Lower lobe of right lung (tissue), 2 donors: Measurements from ENCODE around the gene GNPNAT1. TPM values are rescaled to one million over a fixed set of nuclear protein-coding genes. Genes with fewer than 3 reads are reported as not detected.
A peak's percentile ranks its signal among the peaks of the same experiment; 100 is the strongest.
"Not testable (repeated sequence)": the region's sequence is repeated elsewhere in the genome, so short reads cannot be mapped to it uniquely, and the experiment has no call there.

Experiments used
- ATAC-seq, 2 donors: fragments of 200-7000 bp; cut with Tn5 transposase; one replicate each; pipeline ENCODE4 v1.9.1; 2020 to 2022; ENCODE audit warnings: mild to moderate bottlenecking in 2 of 2, moderate library complexity in 2 of 2
- DNase-seq: peaks from one replicate; pipeline ENCODE4 v3.0.0-alpha.2; 2020
- H3K27ac ChIP-seq: fragments of 200-600 bp; one replicate; pipeline ENCODE4 v1.8.0; 2022
- H3K27me3 ChIP-seq: fragments of 200-600 bp; one replicate; pipeline ENCODE4 v1.8.0; 2022; ENCODE audit warnings: low read depth
- H3K36me3 ChIP-seq: fragments of 200-600 bp; one replicate; pipeline ENCODE4 v1.8.0; 2022; ENCODE audit warnings: mild to moderate bottlenecking
- H3K4me1 ChIP-seq: fragments of 200-600 bp; one replicate; pipeline ENCODE4 v1.8.0; 2022
- H3K4me3 ChIP-seq: fragments of 200-600 bp; one replicate; pipeline ENCODE4 v1.8.0; 2022; ENCODE audit warnings: mild to moderate bottlenecking
- H3K9me3 ChIP-seq: fragments of 200-600 bp; one replicate; pipeline ENCODE4 v1.8.0; 2022
- intact Hi-C: fragments of 100-400 bp; cut with DNase I; formaldehyde crosslinking; loops from one replicate; pipeline ENCODE4 v1.11.0; 2022
- total RNA-seq: library from RNA; stranded (reverse); fragmentation: NEBNext Ultra II Directional; extraction: Animal tissue kit (Norgen Biotek cat#: 25700); gene quantifications from one replicate; pipeline ENCODE4 v1.2.1, GENCODE V29; 2021
- TF ChIP-seq, protein P1 (sequence below): fragments of 200-600 bp; IDR thresholded peaks from one replicate; pipeline ENCODE4 v1.8.0; 2022; ENCODE audit warnings: antibody characterized with exemption, mild to moderate bottlenecking
- donor health status: DM: no; HTN: yes; CAD: no; lungs with severe emphysema.

The GNPNAT1 gene
- total RNA-seq, 1 donor from 2014 or later: 9.5 TPM

DNA sequence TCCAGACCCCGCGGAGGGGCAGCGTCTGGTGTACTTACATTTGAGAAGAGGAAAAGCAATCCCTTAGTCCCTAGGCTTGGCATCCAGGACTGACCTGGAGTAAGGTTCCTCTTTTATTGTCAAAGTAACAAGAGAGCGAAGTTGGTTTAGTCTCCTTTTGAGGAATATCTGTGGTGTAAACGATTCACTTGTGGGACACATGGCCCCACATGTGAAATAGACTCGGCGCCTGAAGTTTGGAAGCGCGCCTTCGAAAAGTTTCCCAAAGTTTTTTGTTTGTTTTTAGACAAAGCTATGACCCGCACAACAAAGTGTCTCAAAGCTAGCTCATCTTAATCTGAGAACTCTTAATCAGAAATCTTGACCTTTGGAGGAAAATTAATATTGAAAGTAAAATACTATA lies 60.7 kb downstream of the GNPNAT1 start:
- intact Hi-C loops: no loop called here
- Histone ChIP-seq H3K27me3 (no peaks in the 10 kb centered on the region), H3K9me3 (no peaks in the 10 kb centered on the region), H3K4me1 (peaks cover 27% of the 10 kb centered on the region), H3K4me3 (peak overlapping the region; percentile 97), H3K36me3 (peaks cover 43% of the 10 kb centered on the region), H3K27ac (peak overlapping the region; percentile 89)
- ATAC-seq (no peak), DNase-seq (no peak)
- TF ChIP-seq, protein P1, sequence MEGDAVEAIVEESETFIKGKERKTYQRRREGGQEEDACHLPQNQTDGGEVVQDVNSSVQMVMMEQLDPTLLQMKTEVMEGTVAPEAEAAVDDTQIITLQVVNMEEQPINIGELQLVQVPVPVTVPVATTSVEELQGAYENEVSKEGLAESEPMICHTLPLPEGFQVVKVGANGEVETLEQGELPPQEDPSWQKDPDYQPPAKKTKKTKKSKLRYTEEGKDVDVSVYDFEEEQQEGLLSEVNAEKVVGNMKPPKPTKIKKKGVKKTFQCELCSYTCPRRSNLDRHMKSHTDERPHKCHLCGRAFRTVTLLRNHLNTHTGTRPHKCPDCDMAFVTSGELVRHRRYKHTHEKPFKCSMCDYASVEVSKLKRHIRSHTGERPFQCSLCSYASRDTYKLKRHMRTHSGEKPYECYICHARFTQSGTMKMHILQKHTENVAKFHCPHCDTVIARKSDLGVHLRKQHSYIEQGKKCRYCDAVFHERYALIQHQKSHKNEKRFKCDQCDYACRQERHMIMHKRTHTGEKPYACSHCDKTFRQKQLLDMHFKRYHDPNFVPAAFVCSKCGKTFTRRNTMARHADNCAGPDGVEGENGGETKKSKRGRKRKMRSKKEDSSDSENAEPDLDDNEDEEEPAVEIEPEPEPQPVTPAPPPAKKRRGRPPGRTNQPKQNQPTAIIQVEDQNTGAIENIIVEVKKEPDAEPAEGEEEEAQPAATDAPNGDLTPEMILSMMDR: no peak

DNA sequence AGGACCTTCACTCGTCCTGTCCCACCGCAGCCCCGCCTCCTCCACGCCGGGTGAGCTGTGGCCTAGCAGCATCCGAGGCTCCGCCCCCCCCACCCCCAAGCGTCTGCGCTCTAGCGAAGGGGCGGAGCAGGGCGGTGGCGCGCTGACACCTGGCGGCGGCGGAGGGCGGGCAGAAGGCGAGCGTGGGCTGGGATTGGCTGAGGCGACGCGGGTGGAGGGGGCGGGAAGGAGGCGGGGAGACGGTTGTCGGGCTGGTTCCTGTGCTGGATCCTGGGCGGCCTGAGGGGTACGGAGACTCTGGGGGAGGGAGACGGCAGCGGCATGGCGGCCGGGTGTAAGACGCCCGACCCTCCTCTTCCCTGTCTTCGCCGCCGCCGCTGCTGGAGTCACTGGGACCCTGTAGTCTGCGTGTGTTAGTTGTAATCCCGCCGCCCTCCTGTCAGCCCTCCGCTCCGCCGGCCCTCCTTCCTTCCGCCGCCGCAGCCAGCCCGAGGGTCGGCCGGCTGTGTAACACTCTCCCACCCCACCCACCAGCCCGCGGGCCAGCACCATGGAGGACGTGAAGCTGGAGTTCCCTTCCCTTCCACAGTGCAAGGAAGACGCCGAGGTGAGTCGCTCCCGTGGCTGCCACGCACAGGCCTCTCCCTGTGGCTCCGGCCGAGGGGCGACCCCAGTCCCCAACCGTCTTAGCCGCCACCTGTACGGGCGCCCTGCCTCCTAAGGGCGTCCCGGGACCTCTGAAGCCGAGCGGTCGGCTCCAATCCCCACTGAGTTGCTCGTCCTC lies 61.3 kb downstream of the GNPNAT1 start, which contains the start of gene STYX:
Gene STYX (plus strand): TSS at position 242 of the 784 bp plus-strand sequence. CDS start 309 bp downstream, at position 551.
- Histone ChIP-seq H3K4me3 (peak within 1 kb of the TSS; percentile 97), H3K4me1 (peaks cover 25% of the 10 kb centered on the region), H3K27me3 (no peaks in the 10 kb centered on the region), H3K36me3 (peaks cover 49% of the 10 kb centered on the region), H3K9me3 (no peaks in the 10 kb centered on the region), H3K27ac (peak within 1 kb of the TSS; percentile 89)
- DNase-seq (peak; percentile 100), ATAC-seq (peak; percentile 99 to 100)
- TF ChIP-seq, protein P1: peak; percentile 21
- intact Hi-C loops: no loop called here

DNA sequence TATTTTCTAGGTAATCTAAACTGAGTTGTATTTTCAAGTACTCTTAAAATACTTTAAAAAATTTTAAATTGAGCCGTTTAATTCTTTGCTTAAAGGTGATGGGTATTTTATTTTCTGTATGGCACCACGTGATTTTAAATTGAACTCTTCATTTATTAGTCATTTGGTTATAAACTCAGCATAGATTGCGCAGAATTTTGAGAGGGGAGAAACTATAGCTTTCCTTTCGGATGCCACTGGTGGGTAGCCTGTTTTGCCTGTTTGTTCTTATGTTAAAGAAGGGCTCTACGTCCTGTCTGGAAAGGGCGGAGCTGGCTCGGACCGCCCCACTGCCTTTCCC lies 61.9 kb downstream of the GNPNAT1 start:
- no peaks in the 10 kb centered on the region for H3K9me3 ChIP-seq
- TF ChIP-seq, protein P1: no peak
- ATAC-seq: no peak
- H3K36me3 ChIP-seq: peaks cover 54% of the 10 kb centered on the region
- H3K27me3 ChIP-seq: no peaks in the 10 kb centered on the region
- H3K4me1 ChIP-seq: peaks cover 19% of the 10 kb centered on the region
- peak overlapping the region; percentile 89 for H3K27ac ChIP-seq
- intact Hi-C loops: no loop called here
- H3K4me3 ChIP-seq: peak overlapping the region; percentile 97
- DNase-seq: no peak

- H3K27ac ChIP-seq: peak overlapping the region; percentile 89
- not testable (repeated sequence) for DNase-seq
These were observed 62.4 kb downstream of the GNPNAT1 start for GRCh38 chr14:52729035-52729434.

DNA sequence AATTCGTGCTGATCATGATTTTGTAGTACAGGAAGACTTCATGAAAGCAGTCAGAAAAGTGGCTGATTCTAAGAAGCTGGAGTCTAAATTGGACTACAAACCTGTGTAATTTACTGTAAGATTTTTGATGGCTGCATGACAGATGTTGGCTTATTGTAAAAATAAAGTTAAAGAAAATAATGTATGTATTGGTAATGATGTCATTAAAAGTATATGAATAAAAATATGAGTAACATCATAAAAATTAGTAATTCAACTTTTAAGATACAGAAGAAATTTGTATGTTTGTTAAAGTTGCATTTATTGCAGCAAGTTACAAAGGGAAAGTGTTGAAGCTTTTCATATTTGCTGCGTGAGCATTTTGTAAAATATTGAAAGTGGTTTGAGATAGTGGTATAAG lies 63.9 kb downstream of the GNPNAT1 start:
- ATAC-seq, H3K4me3 ChIP-seq, H3K27me3 ChIP-seq, H3K9me3 ChIP-seq, DNase-seq, intact Hi-C loops, H3K27ac ChIP-seq: not testable (repeated sequence)
- peaks cover 67% of the 10 kb centered on the region for H3K36me3 ChIP-seq
- peaks cover 19% of the 10 kb centered on the region for H3K4me1 ChIP-seq

More at GRCh38 chr14:52729035-52729434, 62.4 kb downstream of the GNPNAT1 start:
- ATAC-seq, H3K27me3 ChIP-seq, intact Hi-C loops, H3K4me3 ChIP-seq, H3K9me3 ChIP-seq: not testable (repeated sequence)
- Histone ChIP-seq H3K4me1 (peaks cover 19% of the 10 kb centered on the region), H3K36me3 (peaks cover 60% of the 10 kb centered on the region)

Other genes with a start within 250 kb of the GNPNAT1 start
- 8.2 TPM for gene TXNDC16, start 239.1 kb downstream of the GNPNAT1 start, total RNA-seq
- 0.97 TPM for gene GPR137C, start 238.8 kb downstream of the GNPNAT1 start, total RNA-seq
- 41.9 TPM for gene ERO1A, start 96.0 kb downstream of the GNPNAT1 start, total RNA-seq
- gene PSMC6, start 84.4 kb downstream of the GNPNAT1 start, total RNA-seq: 68.8 TPM
- 11.4 TPM for gene STYX, start 61.4 kb downstream of the GNPNAT1 start, total RNA-seq
- 86.0 TPM for gene FERMT2, start 159.4 kb upstream of the GNPNAT1 start, total RNA-seq